Upper lobe of right lung (tissue), 1 donor: ENCODE measurements around the gene GRAMD2B. TPM values are rescaled to one million over a fixed set of nuclear protein-coding genes. Genes with fewer than 3 reads are reported as not detected.

ENCODE experiments used
- ATAC-seq: fragments of 200-7000 bp; cut with Tn5 transposase; one replicate; pipeline ENCODE4 v1.9.1; 2020; ENCODE audit warnings: mild to moderate bottlenecking, moderate library complexity
- DNase-seq: peaks from one replicate; pipeline ENCODE4 v3.0.0-alpha.2; 2020
- H3K27ac ChIP-seq: fragments of 200-600 bp; one replicate; pipeline ENCODE4 v1.8.0; 2022
- H3K27me3 ChIP-seq: fragments of 200-600 bp; one replicate; pipeline ENCODE4 v1.8.0; 2022; ENCODE audit warnings: mild to moderate bottlenecking
- H3K36me3 ChIP-seq: fragments of 200-600 bp; one replicate; pipeline ENCODE4 v1.8.0; 2022
- H3K4me1 ChIP-seq: fragments of 200-600 bp; one replicate; pipeline ENCODE4 v1.8.0; 2022
- H3K4me3 ChIP-seq: fragments of 200-600 bp; one replicate; pipeline ENCODE4 v1.8.0; 2022; ENCODE audit warnings: mild to moderate bottlenecking
- H3K9me3 ChIP-seq: fragments of 200-600 bp; one replicate; pipeline ENCODE4 v1.8.0; 2022
- CTCF ChIP-seq: fragments of 200-600 bp; IDR thresholded peaks from one replicate; pipeline ENCODE4 v1.8.0; 2022; ENCODE audit warnings: antibody characterized with exemption
- intact Hi-C: fragments of 100-400 bp; cut with DNase I; formaldehyde crosslinking; loops from one replicate; pipeline ENCODE4 v1.11.0; 2022
- total RNA-seq: library from RNA; stranded (reverse); fragmentation: NEBNext Ultra II Directional; extraction: Animal tissue kit (Norgen Biotek cat#: 25700); gene quantifications from one replicate; pipeline ENCODE4 v1.2.1, GENCODE V29; 2021
- donor health status: DM: no; HTN: yes; CAD: no; lungs with severe emphysema.

The GRAMD2B gene
- total RNA-seq, 1 donor from 2014 or later: 17.0 TPM

- no peak overlapping the region for H3K27ac ChIP-seq
- intact Hi-C loops: no loop called here
- H3K36me3 ChIP-seq: peaks cover 62% of the 10 kb centered on the region
Observed at GRCh38 chr5:126481243-126481642, 58.0 kb downstream of the GRAMD2B start.

GRCh38 chr5:126482591-126482990 is 59.4 kb downstream of the GRAMD2B start:
- peaks cover 75% of the 10 kb centered on the region for H3K36me3 ChIP-seq
- intact Hi-C loops: no loop called here

More at GRCh38 chr5:126481243-126481642, 58.0 kb downstream of the GRAMD2B start:
- no peak for DNase-seq
- no peak for TF ChIP-seq CTCF
- no peaks in the 10 kb centered on the region for H3K9me3 ChIP-seq
- no peak for ATAC-seq
- H3K4me3 ChIP-seq: no peak overlapping the region
- H3K27me3 ChIP-seq: no peaks in the 10 kb centered on the region
- H3K4me1 ChIP-seq: no peaks in the 10 kb centered on the region

GRCh38 chr5:126483156-126483555 is 59.9 kb downstream of the GRAMD2B start:
- intact Hi-C loops: no loop called here
- no peak for TF ChIP-seq CTCF
- Histone ChIP-seq H3K27me3 (no peaks in the 10 kb centered on the region), H3K36me3 (peaks cover 80% of the 10 kb centered on the region), H3K4me3 (no peak overlapping the region), H3K27ac (no peak overlapping the region), H3K4me1 (no peaks in the 10 kb centered on the region), H3K9me3 (no peaks in the 10 kb centered on the region)
- no peak for ATAC-seq
- DNase-seq: no peak

More at GRCh38 chr5:126482591-126482990, 59.4 kb downstream of the GRAMD2B start:
- no peak for ATAC-seq
- Histone ChIP-seq H3K27me3 (no peaks in the 10 kb centered on the region), H3K9me3 (no peaks in the 10 kb centered on the region), H3K27ac (no peak overlapping the region), H3K4me1 (no peaks in the 10 kb centered on the region), H3K4me3 (no peak overlapping the region)
- TF ChIP-seq CTCF: no peak
- no peak for DNase-seq

- ATAC-seq: no peak
- intact Hi-C loops: no loop called here
Observed at GRCh38 chr5:126484253-126484652, 61.0 kb downstream of the GRAMD2B start.

GRCh38 chr5:126486332-126486731 is 63.1 kb downstream of the GRAMD2B start:
- DNase-seq (no peak), ATAC-seq (no peak)
- H3K27me3 ChIP-seq: no peaks in the 10 kb centered on the region
- peaks cover 88% of the 10 kb centered on the region for H3K36me3 ChIP-seq
- intact Hi-C loops: no loop called here
- H3K4me3 ChIP-seq: no peak overlapping the region
- H3K27ac ChIP-seq: no peak overlapping the region
- no peak for TF ChIP-seq CTCF
- no peaks in the 10 kb centered on the region for H3K9me3 ChIP-seq
- no peaks in the 10 kb centered on the region for H3K4me1 ChIP-seq

More at GRCh38 chr5:126484253-126484652, 61.0 kb downstream of the GRAMD2B start:
- H3K27me3 ChIP-seq: no peaks in the 10 kb centered on the region
- no peaks in the 10 kb centered on the region for H3K9me3 ChIP-seq
- no peak for DNase-seq
- no peak for TF ChIP-seq CTCF
- no peak overlapping the region for H3K27ac ChIP-seq
- no peak overlapping the region for H3K4me3 ChIP-seq
- H3K36me3 ChIP-seq: peaks cover 84% of the 10 kb centered on the region
- no peaks in the 10 kb centered on the region for H3K4me1 ChIP-seq

GRCh38 chr5:126487596-126487995 is 64.4 kb downstream of the GRAMD2B start:
- ATAC-seq: no peak
- no peak overlapping the region for H3K27ac ChIP-seq
- no peak overlapping the region for H3K4me3 ChIP-seq
- H3K4me1 ChIP-seq: no peaks in the 10 kb centered on the region
- no peaks in the 10 kb centered on the region for H3K27me3 ChIP-seq
- no peaks in the 10 kb centered on the region for H3K9me3 ChIP-seq
- DNase-seq: no peak
- no peak for TF ChIP-seq CTCF
- H3K36me3 ChIP-seq: peaks cover 79% of the 10 kb centered on the region
- intact Hi-C loops: no loop called here
